ENCODE data around the gene ASPM. TPM values are rescaled to one million over a fixed set of nuclear protein-coding genes. Genes with fewer than 3 reads are reported as not detected.

ASPM gene
- total RNA-seq, 1 experiment from 2014 or later, result 32.8 TPM

GRCh38 chr1:197170538-197170937 is 24.1 kb upstream of the ASPM start:
- no TSS peak for BruUV-seq (replicated peaks)
- peaks cover 76% of the 10 kb centered on the region for H3K36me3 Mint-ChIP-seq (ENCODE audit: insufficient read depth, unreplicated experiment)
- no peak overlapping the region for H3K27ac Mint-ChIP-seq (ENCODE audit: low read depth, unreplicated experiment)
- no peak overlapping the region for H3K4me3 Mint-ChIP-seq (ENCODE audit: unreplicated experiment)
- no peaks in the 10 kb centered on the region for H3K9me3 Mint-ChIP-seq (ENCODE audit: unreplicated experiment)
- no peak for DNase-seq (ENCODE audit: unreplicated experiment)
- ChIA-PET POLR2A (interaction anchor here (1.2 kb wide), 1 partner anchor 13 kb away, joined by 3 read pairs; no protein-coding TSS in a partner anchor), CTCF (interaction anchor here (1.2 to 1.8 kb wide), 2 partner anchors 9 to 18 kb away, joined by 4 to 11 read pairs; no protein-coding TSS in a partner anchor)
- peaks cover 6% of the 10 kb centered on the region for H3K4me1 Mint-ChIP-seq (ENCODE audit: insufficient read depth, unreplicated experiment)
- H3K27me3 Mint-ChIP-seq (ENCODE audit: insufficient read depth, unreplicated experiment), result no peaks in the 10 kb centered on the region
- TF ChIP-seq, protein P1, sequence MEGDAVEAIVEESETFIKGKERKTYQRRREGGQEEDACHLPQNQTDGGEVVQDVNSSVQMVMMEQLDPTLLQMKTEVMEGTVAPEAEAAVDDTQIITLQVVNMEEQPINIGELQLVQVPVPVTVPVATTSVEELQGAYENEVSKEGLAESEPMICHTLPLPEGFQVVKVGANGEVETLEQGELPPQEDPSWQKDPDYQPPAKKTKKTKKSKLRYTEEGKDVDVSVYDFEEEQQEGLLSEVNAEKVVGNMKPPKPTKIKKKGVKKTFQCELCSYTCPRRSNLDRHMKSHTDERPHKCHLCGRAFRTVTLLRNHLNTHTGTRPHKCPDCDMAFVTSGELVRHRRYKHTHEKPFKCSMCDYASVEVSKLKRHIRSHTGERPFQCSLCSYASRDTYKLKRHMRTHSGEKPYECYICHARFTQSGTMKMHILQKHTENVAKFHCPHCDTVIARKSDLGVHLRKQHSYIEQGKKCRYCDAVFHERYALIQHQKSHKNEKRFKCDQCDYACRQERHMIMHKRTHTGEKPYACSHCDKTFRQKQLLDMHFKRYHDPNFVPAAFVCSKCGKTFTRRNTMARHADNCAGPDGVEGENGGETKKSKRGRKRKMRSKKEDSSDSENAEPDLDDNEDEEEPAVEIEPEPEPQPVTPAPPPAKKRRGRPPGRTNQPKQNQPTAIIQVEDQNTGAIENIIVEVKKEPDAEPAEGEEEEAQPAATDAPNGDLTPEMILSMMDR (IDR thresholded peaks at IDR 0.05; ENCODE audit: unreplicated experiment), result no peak
- intact Hi-C loops (cut with micrococcal nuclease), result no loop called here

- Mint-ChIP-seq H3K9me3 (ENCODE audit: unreplicated experiment) (no peaks in the 10 kb centered on the region), H3K27ac (ENCODE audit: low read depth, unreplicated experiment) (no peak overlapping the region), H3K27me3 (ENCODE audit: insufficient read depth, unreplicated experiment) (no peaks in the 10 kb centered on the region), H3K4me3 (ENCODE audit: unreplicated experiment) (no peak overlapping the region), H3K4me1 (ENCODE audit: insufficient read depth, unreplicated experiment) (no peaks in the 10 kb centered on the region), H3K36me3 (ENCODE audit: insufficient read depth, unreplicated experiment) (peaks cover 32% of the 10 kb centered on the region)
- ChIA-PET CTCF (interaction anchor here (1.0 to 3.4 kb wide), 3 partner anchors 11 to 20 kb away, joined by 3 to 14 read pairs (median 4); no protein-coding TSS in a partner anchor), POLR2A (interaction anchor here (0.6 to 1.7 kb wide), 4 partner anchors 12 to 256 kb away, joined by 3 to 4 read pairs (median 4); no protein-coding TSS in a partner anchor)
- DNase-seq (ENCODE audit: unreplicated experiment), result no peak
- intact Hi-C loops (cut with micrococcal nuclease), result no loop called here
- TF ChIP-seq, protein P1 (IDR thresholded peaks at IDR 0.05; ENCODE audit: unreplicated experiment), result no peak
- no TSS peak for BruUV-seq (replicated peaks)
Observed at GRCh38 chr1:197159461-197159860, 13.0 kb upstream of the ASPM start.

GRCh38 chr1:197156692-197157091 is 10.2 kb upstream of the ASPM start:
- ChIA-PET POLR2A (interaction anchor here (0.7 to 1.0 kb wide), 2 partner anchors 9 to 44 kb away, joined by 3 to 4 read pairs; no protein-coding TSS in a partner anchor), CTCF (interaction anchor here (0.9 to 1.8 kb wide), 5 partner anchors 23 to 330 kb away, joined by 3 to 12 read pairs (median 3); no protein-coding TSS in a partner anchor)
- Mint-ChIP-seq H3K4me1 (ENCODE audit: insufficient read depth, unreplicated experiment) (no peaks in the 10 kb centered on the region), H3K36me3 (ENCODE audit: insufficient read depth, unreplicated experiment) (peaks cover 32% of the 10 kb centered on the region), H3K27me3 (ENCODE audit: insufficient read depth, unreplicated experiment) (no peaks in the 10 kb centered on the region), H3K27ac (ENCODE audit: low read depth, unreplicated experiment) (no peak overlapping the region), H3K4me3 (ENCODE audit: unreplicated experiment) (no peak overlapping the region), H3K9me3 (ENCODE audit: unreplicated experiment) (no peaks in the 10 kb centered on the region)
- intact Hi-C loops (cut with micrococcal nuclease), result no loop called here
- no TSS peak for BruUV-seq (replicated peaks)
- TF ChIP-seq, protein P1 (IDR thresholded peaks at IDR 0.05; ENCODE audit: unreplicated experiment), result no peak
- DNase-seq (ENCODE audit: unreplicated experiment), result no peak

- no peak overlapping the region for H3K4me3 Mint-ChIP-seq (ENCODE audit: unreplicated experiment)
- TF ChIP-seq, protein P1 (IDR thresholded peaks at IDR 0.05; ENCODE audit: unreplicated experiment), result no peak
- no peak overlapping the region for H3K27ac Mint-ChIP-seq (ENCODE audit: low read depth, unreplicated experiment)
- CTCF ChIA-PET, result interaction anchor here (1.0 to 1.4 kb wide), 6 partner anchors 18 to 429 kb away, joined by 3 to 12 read pairs (median 4); no protein-coding TSS in a partner anchor
- H3K4me1 Mint-ChIP-seq (ENCODE audit: insufficient read depth, unreplicated experiment), result no peaks in the 10 kb centered on the region
- POLR2A ChIA-PET, result no interaction called here
- H3K9me3 Mint-ChIP-seq (ENCODE audit: unreplicated experiment), result no peaks in the 10 kb centered on the region
- H3K27me3 Mint-ChIP-seq (ENCODE audit: insufficient read depth, unreplicated experiment), result no peaks in the 10 kb centered on the region
- H3K36me3 Mint-ChIP-seq (ENCODE audit: insufficient read depth, unreplicated experiment), result peaks cover 4% of the 10 kb centered on the region
- DNase-seq (ENCODE audit: unreplicated experiment), result no peak
- no TSS peak for BruUV-seq (replicated peaks)
- intact Hi-C loops (cut with micrococcal nuclease), result no loop called here
Observed at GRCh38 chr1:197152662-197153061, 6.2 kb upstream of the ASPM start.

All from MCF 10A (cell line).